HEK293 (cell line): ENCODE measurements around the gene DLX3.

Source experiments
- BCL11B ChIP-seq: fragments of 450-650 bp; formaldehyde crosslinking; IDR thresholded peaks from 2 replicates; pipeline ENCODE4 v1.5.1; 2016; ENCODE audit warnings: low read depth, missing biosample characterization, missing genetic modification characterization
- CTCF ChIP-seq: fragments of 450-650 bp; formaldehyde crosslinking; IDR thresholded peaks from 2 replicates; pipeline ENCODE4 v1.5.1; 2016; ENCODE audit warnings: missing biosample characterization, missing genetic modification characterization
- EGR2 ChIP-seq: fragments of 450-650 bp; formaldehyde crosslinking; IDR thresholded peaks from 2 replicates; pipeline ENCODE4 v1.5.1; 2016; ENCODE audit warnings: low read depth, missing biosample characterization, missing genetic modification characterization
- GLIS1 ChIP-seq: fragments of 450-650 bp; formaldehyde crosslinking; IDR thresholded peaks from 2 replicates; pipeline ENCODE4 v1.5.1; 2016; ENCODE audit warnings: missing biosample characterization, missing genetic modification characterization
- GLIS2 ChIP-seq: fragments of 450-650 bp; formaldehyde crosslinking; IDR thresholded peaks from 2 replicates; pipeline ENCODE4 v1.5.1; 2016; ENCODE audit warnings: missing biosample characterization, missing genetic modification characterization
- HIC1 ChIP-seq: fragments of 450-650 bp; formaldehyde crosslinking; IDR thresholded peaks from 2 replicates; pipeline ENCODE4 v1.5.1; 2016; ENCODE audit warnings: missing biosample characterization, missing genetic modification characterization
- PBX3 ChIP-seq: sonication (generic); formaldehyde crosslinking; IDR thresholded peaks from 2 replicates; pipeline ENCODE4 v1.8.1; 2022; ENCODE audit warnings: mild to moderate bottlenecking, moderate library complexity, missing genetic modification reagents
- SP2 ChIP-seq: fragments of 450-650 bp; formaldehyde crosslinking; IDR thresholded peaks from 2 replicates; pipeline ENCODE4 v1.5.1; 2016; ENCODE audit warnings: missing biosample characterization, missing genetic modification characterization
- SP3 ChIP-seq: fragments of 450-650 bp; formaldehyde crosslinking; IDR thresholded peaks from 2 replicates; pipeline ENCODE4 v1.5.1; 2016; ENCODE audit warnings: missing biosample characterization, missing genetic modification characterization
- ZBTB10 ChIP-seq: fragments of 450-650 bp; formaldehyde crosslinking; IDR thresholded peaks from 2 replicates; pipeline ENCODE4 v1.5.1; 2016; ENCODE audit warnings: missing biosample characterization, missing genetic modification characterization
- ZBTB44 ChIP-seq: fragments of 450-650 bp; IDR thresholded peaks from 2 replicates; pipeline ENCODE4 v1.5.1; 2018; ENCODE audit warnings: missing biosample characterization, mild to moderate bottlenecking, missing genetic modification characterization
- ZBTB7A ChIP-seq: fragments of 450-650 bp; formaldehyde crosslinking; IDR thresholded peaks from 2 replicates; pipeline ENCODE4 v1.5.1; 2016; ENCODE audit warnings: low read depth, missing biosample characterization, missing genetic modification characterization
- ZEB2 ChIP-seq: fragments of 450-650 bp; formaldehyde crosslinking; IDR thresholded peaks from 2 replicates; pipeline ENCODE4 v1.5.1; 2016; ENCODE audit warnings: missing biosample characterization, missing genetic modification characterization
- ZFP69B ChIP-seq: fragments of 450-650 bp; formaldehyde crosslinking; IDR thresholded peaks from 2 replicates; pipeline ENCODE4 v1.5.1; 2016; ENCODE audit warnings: missing biosample characterization, missing genetic modification characterization
- ZNF112 ChIP-seq: fragments of 450-650 bp; formaldehyde crosslinking; IDR thresholded peaks from 2 replicates; pipeline ENCODE4 v1.5.0; 2017; ENCODE audit warnings: missing biosample characterization, missing genetic modification characterization
- ZNF335 ChIP-seq: fragments of 450-650 bp; formaldehyde crosslinking; conservative IDR thresholded peaks from 2 replicates; pipeline ENCODE4 v1.5.1; 2016; ENCODE audit warnings: missing biosample characterization, missing genetic modification characterization
- ZNF488 ChIP-seq: fragments of 450-650 bp; formaldehyde crosslinking; IDR thresholded peaks from 2 replicates; pipeline ENCODE4 v1.5.1; 2016; ENCODE audit warnings: missing biosample characterization, missing genetic modification characterization
- ZNF501 ChIP-seq: fragments of 450-650 bp; formaldehyde crosslinking; IDR thresholded peaks from 2 replicates; pipeline ENCODE4 v1.5.1; 2016; ENCODE audit warnings: missing biosample characterization, missing genetic modification characterization
- ZNF558 ChIP-seq: fragments of 450-650 bp; formaldehyde crosslinking; IDR thresholded peaks from 2 replicates; pipeline ENCODE4 v1.5.1; 2016; ENCODE audit warnings: missing biosample characterization, missing genetic modification characterization
- ZNF629 ChIP-seq: fragments of 450-650 bp; formaldehyde crosslinking; IDR thresholded peaks from 2 replicates; pipeline ENCODE4 v1.5.1; 2017; ENCODE audit warnings: missing biosample characterization, missing genetic modification characterization
- ZNF76 ChIP-seq: fragments of 450-650 bp; formaldehyde crosslinking; IDR thresholded peaks from 2 replicates; pipeline ENCODE4; 2016; ENCODE audit warnings: low read depth, missing biosample characterization, missing genetic modification characterization, borderline replicate concordance
- ZSCAN4 ChIP-seq: fragments of 450-650 bp; formaldehyde crosslinking; IDR thresholded peaks from 2 replicates; pipeline ENCODE4 v1.5.1; 2017; ENCODE audit warnings: missing biosample characterization, missing genetic modification characterization

DLX3 gene

GRCh38 chr17:49996495-49997300 is 1.7 kb upstream of the DLX3 start (continued):
- TF ChIP-seq BCL11B (0 out of 2 replicates have a peak, but pooled peaks have one; percentile 18), ZFP69B (tag by site-specific recombination) (0 out of 2 replicates have a peak, but pooled peaks have one; percentile 25), ZBTB7A (tag by site-specific recombination) (peak; percentile 36; the same call in 1 of the 2 replicates), ZNF488 (tag by site-specific recombination) (no peak), PBX3 (CRISPR knock-in tag) (peak; percentile 90), GLIS1 (tag by site-specific recombination) (peak; percentile 64), SP3 (tag by site-specific recombination) (peak; percentile 27; the same call in 1 of the 2 replicates), ZNF558 (tag by site-specific recombination) (no peak), ZNF501 (tag by site-specific recombination) (no peak), ZBTB44 (peak; percentile 15; the same call in 1 of the 2 replicates), ZSCAN4 (0 out of 2 replicates have a peak, but pooled peaks have one; percentile 36), ZNF112 (tag by site-specific recombination) (no peak), ZNF629 (peak; percentile 29; the same call in 1 of the 2 replicates), CTCF (peak; percentile 96), SP2 (no peak), EGR2 (tag by site-specific recombination) (peak; percentile 20; the same call in 1 of the 2 replicates), GLIS2 (tag by site-specific recombination) (peak; percentile 86), ZNF335 (tag by site-specific recombination) (peak; percentile 78), ZNF76 (tag by site-specific recombination) (0 out of 2 replicates have a peak, but pooled peaks have one; percentile 47), ZEB2 (tag by site-specific recombination) (0 out of 2 replicates have a peak, but pooled peaks have one; percentile 30), HIC1 (tag by site-specific recombination) (peak; percentile 51; the same call in 1 of the 2 replicates), ZBTB10 (tag by site-specific recombination) (peak; percentile 56; the same call in 1 of the 2 replicates)
- TF ChIP-seq, all 188 proteins: peak for 30
